Stimulated activated memory B cell treated with anti-CD40 and anti-IgM and Interleukin-4, amounts not matched to agents 10 μg/mL and 1 μg/mL and 100 μg/mL, for 72 hours (primary cell): ENCODE measurements around the gene ANTKMT.
"Not testable (repeated sequence)": the region's sequence is repeated elsewhere in the genome, so short reads cannot be mapped to it uniquely, and the experiment has no call there.

Source experiments
- ATAC-seq: fragments of 150-1000 bp; cut with Tn5 transposase; 2 replicates; pipeline ENCODE4 v1.10.0; 2021
- H3K27ac Mint-ChIP-seq: one replicate; pipeline ENCODE4 v1.8.0; 2022; ENCODE audit warnings: mild to moderate bottlenecking, mixed read lengths
- H3K27me3 Mint-ChIP-seq: one replicate; pipeline ENCODE4 v1.8.0; 2022; ENCODE audit warnings: mixed read lengths
- H3K36me3 Mint-ChIP-seq: one replicate; pipeline ENCODE4 v1.8.0; 2022; ENCODE audit warnings: mixed read lengths
- H3K4me1 Mint-ChIP-seq: one replicate; pipeline ENCODE4 v1.8.0; 2022; ENCODE audit warnings: mixed read lengths
- H3K4me3 Mint-ChIP-seq: one replicate; pipeline ENCODE4 v1.8.0; 2022; ENCODE audit warnings: mild to moderate bottlenecking, moderate library complexity, mixed read lengths
- H3K9me3 Mint-ChIP-seq: one replicate; pipeline ENCODE4 v1.8.0; 2022; ENCODE audit warnings: mixed read lengths

ANTKMT gene

DNA sequence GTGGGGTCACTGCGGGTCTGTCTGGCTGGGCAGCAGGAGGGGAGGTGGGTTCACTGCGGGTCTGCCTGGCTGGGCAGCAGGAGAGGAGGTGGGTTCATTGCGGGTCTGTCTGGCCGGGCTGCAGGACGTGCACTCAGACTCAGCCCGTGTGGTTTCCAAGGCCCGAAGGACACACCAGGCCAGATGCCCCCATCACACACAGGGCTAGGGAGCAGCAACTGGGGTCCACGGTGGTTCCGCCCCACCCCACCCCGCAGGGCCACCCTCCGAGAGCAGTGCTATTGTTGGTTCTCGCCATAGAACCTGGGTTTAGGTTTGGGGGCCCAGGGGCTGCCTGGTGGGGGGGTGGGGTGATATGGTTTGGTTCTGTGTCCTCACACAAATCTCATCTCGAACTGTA, 25.7 kb downstream of the ANTKMT start:
- no peak overlapping the region for H3K4me3 Mint-ChIP-seq
- no peaks in the 10 kb centered on the region for H3K27me3 Mint-ChIP-seq
- H3K36me3 Mint-ChIP-seq, result no peaks in the 10 kb centered on the region
- no peaks in the 10 kb centered on the region for H3K4me1 Mint-ChIP-seq
- ATAC-seq, result no peak
- no peak overlapping the region for H3K27ac Mint-ChIP-seq
- no peaks in the 10 kb centered on the region for H3K9me3 Mint-ChIP-seq

DNA sequence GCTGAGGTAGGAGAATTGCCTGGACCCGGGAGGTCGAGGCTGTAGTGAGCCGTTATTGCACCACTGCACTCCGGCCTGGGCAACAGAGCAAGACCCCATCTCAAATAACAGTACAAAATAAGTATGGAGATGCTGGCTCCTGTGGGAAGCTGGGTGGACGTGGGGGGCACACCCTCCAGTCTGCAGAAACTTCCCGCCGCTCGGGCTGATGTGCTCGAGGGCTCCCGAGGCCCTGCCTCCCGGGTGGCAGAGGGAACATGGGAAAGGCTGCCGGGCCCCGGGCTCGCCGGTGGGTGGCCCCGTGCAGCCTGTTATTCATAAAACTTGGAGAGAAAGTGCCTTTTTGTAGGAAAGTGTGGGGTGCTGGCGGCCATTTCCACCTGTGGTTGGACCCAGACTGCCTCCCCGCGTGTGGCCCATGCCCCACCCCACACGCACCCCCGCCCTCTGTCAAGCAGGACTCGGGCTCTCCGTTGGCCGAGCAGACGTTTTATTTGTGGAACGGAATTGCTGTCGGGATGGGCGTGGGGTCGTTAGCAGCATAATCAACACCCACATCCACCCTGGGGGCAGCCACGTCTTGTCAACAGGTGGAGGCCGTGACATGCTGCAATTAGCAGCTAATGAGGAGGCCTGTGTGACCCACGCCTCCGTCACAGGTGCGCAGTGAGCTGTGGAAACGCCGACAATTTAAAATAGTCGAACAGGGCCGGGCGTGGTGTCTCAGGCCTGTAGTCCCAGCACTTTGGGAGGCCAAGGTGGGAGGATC, 27.2 kb downstream of the ANTKMT start:
- ATAC-seq, result no peak
- no peaks in the 10 kb centered on the region for H3K4me1 Mint-ChIP-seq
- H3K4me3 Mint-ChIP-seq, result no peak overlapping the region
- no peak overlapping the region for H3K27ac Mint-ChIP-seq
- H3K27me3 Mint-ChIP-seq, result no peaks in the 10 kb centered on the region
- H3K36me3 Mint-ChIP-seq, result no peaks in the 10 kb centered on the region
- no peaks in the 10 kb centered on the region for H3K9me3 Mint-ChIP-seq

- Mint-ChIP-seq H3K4me1 (no peaks in the 10 kb centered on the region), H3K9me3 (no peaks in the 10 kb centered on the region), H3K4me3 (no peak overlapping the region), H3K36me3 (no peaks in the 10 kb centered on the region), H3K27ac (no peak overlapping the region), H3K27me3 (no peaks in the 10 kb centered on the region)
- ATAC-seq, result no peak
These were observed 28.1 kb downstream of the ANTKMT start for GRCh38 chr16:749010-749409.

- ATAC-seq, result no peak
- Mint-ChIP-seq H3K9me3 (no peaks in the 10 kb centered on the region), H3K27ac (no peak overlapping the region), H3K4me3 (no peak overlapping the region), H3K4me1 (peaks cover 5% of the 10 kb centered on the region), H3K36me3 (no peaks in the 10 kb centered on the region), H3K27me3 (no peaks in the 10 kb centered on the region)
These were observed 29.5 kb downstream of the ANTKMT start for GRCh38 chr16:750485-750884.

DNA sequence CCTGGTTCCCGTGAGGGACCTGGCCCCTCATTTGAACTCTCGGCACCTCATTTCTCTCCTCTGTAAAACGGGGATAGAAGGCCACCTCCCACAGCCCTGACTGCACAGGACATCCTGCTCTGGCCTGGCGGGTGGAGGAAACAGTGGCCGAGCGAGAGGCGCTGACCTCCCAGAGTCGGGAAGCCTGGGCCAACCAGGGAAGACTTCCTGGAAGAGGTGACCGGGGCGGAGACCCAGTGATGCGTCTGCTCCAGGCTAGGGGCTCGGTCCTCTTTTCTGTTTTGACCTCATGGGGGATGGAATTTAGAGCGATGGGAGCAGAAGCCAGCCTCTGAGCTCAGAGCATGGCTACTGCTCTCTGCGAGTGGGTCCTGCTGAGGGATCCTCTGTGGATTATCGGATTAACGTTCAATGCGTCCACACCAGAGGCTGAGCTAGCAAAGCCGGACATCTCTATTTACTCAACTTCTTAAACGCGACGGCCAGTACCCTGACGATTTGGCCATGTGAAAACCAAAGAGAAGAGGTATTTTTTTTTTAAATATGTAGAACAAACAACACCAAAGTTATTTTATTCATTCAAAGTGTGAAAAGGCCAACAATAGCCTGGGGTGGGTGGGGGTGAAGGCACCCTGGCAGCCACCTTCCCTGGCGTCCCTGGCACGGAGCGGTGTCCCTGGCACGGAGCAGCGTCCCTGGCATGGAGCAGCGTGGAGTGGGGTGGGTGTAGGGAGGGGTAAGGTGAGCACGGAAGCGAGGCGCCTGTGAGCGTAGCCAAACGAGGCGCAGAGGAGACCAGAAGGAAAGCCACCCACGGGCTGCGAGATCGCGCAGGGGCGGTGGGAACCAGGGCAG, 30.4 kb downstream of the ANTKMT start:
- Mint-ChIP-seq H3K36me3 (no peaks in the 10 kb centered on the region), H3K4me1 (peaks cover 5% of the 10 kb centered on the region), H3K27me3 (no peaks in the 10 kb centered on the region), H3K4me3 (no peak overlapping the region), H3K9me3 (no peaks in the 10 kb centered on the region), H3K27ac (no peak overlapping the region)
- ATAC-seq, result peak; percentile 16

DNA sequence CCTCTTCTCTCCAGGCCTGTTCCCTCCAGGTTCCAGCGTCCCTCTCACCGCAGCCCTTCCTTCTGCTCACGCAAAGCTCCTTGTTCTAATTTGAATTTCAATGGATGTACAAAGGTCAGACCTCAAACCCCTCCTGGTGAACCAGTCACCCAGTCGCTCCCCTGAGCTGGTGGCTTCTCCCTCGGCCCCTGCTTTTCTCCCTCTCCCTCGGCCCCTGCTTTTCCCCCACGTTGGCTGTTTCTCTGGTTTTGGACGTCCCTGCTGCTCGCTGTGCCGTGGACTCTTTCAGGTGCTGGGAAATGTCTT, 31.0 kb downstream of the ANTKMT start:
- ATAC-seq, result no peak
- no peak overlapping the region for H3K4me3 Mint-ChIP-seq
- peaks cover 5% of the 10 kb centered on the region for H3K4me1 Mint-ChIP-seq
- no peak overlapping the region for H3K27ac Mint-ChIP-seq
- H3K36me3 Mint-ChIP-seq, result no peaks in the 10 kb centered on the region
- H3K9me3 Mint-ChIP-seq, result no peaks in the 10 kb centered on the region
- no peaks in the 10 kb centered on the region for H3K27me3 Mint-ChIP-seq

- peaks cover 11% of the 10 kb centered on the region for H3K27me3 Mint-ChIP-seq
- not testable (repeated sequence) for H3K4me1 Mint-ChIP-seq, H3K4me3 Mint-ChIP-seq, ATAC-seq, H3K36me3 Mint-ChIP-seq, H3K27ac Mint-ChIP-seq, H3K9me3 Mint-ChIP-seq
These were observed 33.2 kb downstream of the ANTKMT start for GRCh38 chr16:754121-754607.

- ATAC-seq, result no peak
- Mint-ChIP-seq H3K36me3 (no peaks in the 10 kb centered on the region), H3K4me3 (no peak overlapping the region), H3K27ac (no peak overlapping the region), H3K4me1 (peaks cover 5% of the 10 kb centered on the region), H3K9me3 (peaks cover 2% of the 10 kb centered on the region), H3K27me3 (peaks cover 11% of the 10 kb centered on the region)
These were observed 33.7 kb downstream of the ANTKMT start for GRCh38 chr16:754656-755055.

- Mint-ChIP-seq H3K4me3 (no peak overlapping the region), H3K27ac (no peak overlapping the region), H3K27me3 (peaks cover 20% of the 10 kb centered on the region), H3K4me1 (peaks cover 5% of the 10 kb centered on the region), H3K36me3 (no peaks in the 10 kb centered on the region), H3K9me3 (peaks cover 2% of the 10 kb centered on the region)
- ATAC-seq, result no peak
These were observed 35.5 kb downstream of the ANTKMT start for GRCh38 chr16:756428-756827.

GRCh38 chr16:759110-759910, 38.4 kb downstream of the ANTKMT start:
- Mint-ChIP-seq H3K4me1 (peaks cover 5% of the 10 kb centered on the region), H3K27ac (no peak overlapping the region), H3K9me3 (peaks cover 2% of the 10 kb centered on the region), H3K4me3 (no peak overlapping the region), H3K27me3 (peaks cover 49% of the 10 kb centered on the region), H3K36me3 (no peaks in the 10 kb centered on the region)
- no peak for ATAC-seq

GRCh38 chr16:760065-760464, 39.1 kb downstream of the ANTKMT start:
- no peak for ATAC-seq
- H3K27ac Mint-ChIP-seq, result no peak overlapping the region
- no peaks in the 10 kb centered on the region for H3K36me3 Mint-ChIP-seq
- peaks cover 2% of the 10 kb centered on the region for H3K9me3 Mint-ChIP-seq
- no peak overlapping the region for H3K4me3 Mint-ChIP-seq
- H3K27me3 Mint-ChIP-seq, result peaks cover 49% of the 10 kb centered on the region
- H3K4me1 Mint-ChIP-seq, result no peaks in the 10 kb centered on the region

- H3K36me3 Mint-ChIP-seq, result no peaks in the 10 kb centered on the region
- peaks cover 2% of the 10 kb centered on the region for H3K9me3 Mint-ChIP-seq
- H3K27ac Mint-ChIP-seq, result no peak within 1 kb of the TSS
- no peak for ATAC-seq
- H3K27me3 Mint-ChIP-seq, result peaks cover 49% of the 10 kb centered on the region
- no peak within 1 kb of the TSS for H3K4me3 Mint-ChIP-seq
- H3K4me1 Mint-ChIP-seq, result no peaks in the 10 kb centered on the region
These were observed 39.8 kb downstream of the ANTKMT start, which contains the start of gene MSLN for GRCh38 chr16:760545-761343. Gene MSLN, plus strand, starts transcription at chr16:760734. Its CDS starts 1,947 bp downstream, at chr16:762681.

- H3K9me3 Mint-ChIP-seq, result peaks cover 2% of the 10 kb centered on the region
- H3K36me3 Mint-ChIP-seq, result no peaks in the 10 kb centered on the region
- no peaks in the 10 kb centered on the region for H3K4me1 Mint-ChIP-seq
- no peak overlapping the region for H3K4me3 Mint-ChIP-seq
- no peak overlapping the region for H3K27ac Mint-ChIP-seq
- no peak for ATAC-seq
- H3K27me3 Mint-ChIP-seq, result peaks cover 60% of the 10 kb centered on the region
These were observed 40.9 kb downstream of the ANTKMT start for GRCh38 chr16:761625-762513.
